AG04449 (cell line): ENCODE measurements around the gene SLC25A4.
A peak's percentile ranks its signal among the peaks of the same experiment; 100 is the strongest.

Source experiments
- CTCF ChIA-PET: fragments of 350-600 bp; formaldehyde crosslinking; extraction: SDS; loops from one replicate; lab custom pipeline; 2021; ENCODE audit warnings: antibody characterized with exemption; lab: Yijun Ruan, JAX
- POLR2A ChIA-PET: fragments of 400-600, 350-600 bp; formaldehyde crosslinking; extraction: SDS; loops from one replicate; lab custom pipeline; 2020; ENCODE audit warnings: antibody characterized with exemption, inconsistent platforms; lab: Yijun Ruan, JAX
- DNase-seq: peaks from one replicate; pipeline ENCODE4 v3.0.0-alpha.2; 2010; ENCODE audit warnings: low read depth, low spot score
- H3K4me3 ChIP-seq: 2 replicates; pipeline ENCODE4 v1.5.1; 2011; ENCODE audit warnings: low read depth, mild to moderate bottlenecking, control low read depth, low read length
- TF ChIP-seq, protein P1 (sequence below): IDR thresholded peaks from one replicate; pipeline ENCODE4 v1.5.1; 2011; ENCODE audit warnings: mild to moderate bottlenecking, moderate library complexity, low read length, control low read depth, inconsistent platforms; ENCODE audit not compliant: insufficient read depth; ENCODE audit errors: missing control alignments

Gene SLC25A4

DNA sequence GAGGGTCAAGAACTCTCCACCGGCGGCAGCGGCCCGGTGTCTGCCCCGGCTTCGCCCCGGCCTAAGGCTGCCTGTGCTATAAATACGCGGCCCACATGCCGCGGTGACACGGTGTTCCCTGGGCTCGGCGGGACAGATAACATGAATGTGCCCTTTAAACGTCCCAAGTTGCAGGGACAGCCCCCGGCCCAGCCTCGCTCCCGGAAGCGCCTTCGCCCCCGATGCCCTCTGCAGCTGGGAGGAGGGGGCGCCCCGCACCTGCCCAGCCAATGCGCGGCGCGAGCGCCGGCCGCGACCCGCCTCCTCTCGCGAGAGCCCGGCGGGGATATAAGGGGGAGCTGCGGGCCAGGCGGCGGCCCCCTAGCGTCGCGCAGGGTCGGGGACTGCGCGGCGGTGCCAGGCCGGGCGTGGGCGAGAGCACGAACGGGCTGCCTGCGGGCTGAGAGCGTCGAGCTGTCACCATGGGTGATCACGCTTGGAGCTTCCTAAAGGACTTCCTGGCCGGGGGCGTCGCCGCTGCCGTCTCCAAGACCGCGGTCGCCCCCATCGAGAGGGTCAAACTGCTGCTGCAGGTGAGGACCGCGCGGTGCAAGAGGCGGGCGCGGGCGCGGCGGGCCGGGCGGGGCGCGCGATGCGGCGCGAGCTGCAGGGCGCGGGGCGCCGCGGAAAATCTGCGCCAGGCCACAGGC lies at the start of gene SLC25A4:
Gene SLC25A4 (plus strand): TSS at position 355 of the 689 bp plus-strand sequence. CDS start 107 bp downstream, at position 462.
- peak within 1 kb of the TSS; percentile 88 for H3K4me3 ChIP-seq
- CTCF ChIA-PET, result interaction anchor here (0.8 to 3.0 kb wide), 13 partner anchors 8 to 455 kb away, joined by 3 to 11 read pairs (median 4); no protein-coding TSS in a partner anchor
- TF ChIP-seq, protein P1, sequence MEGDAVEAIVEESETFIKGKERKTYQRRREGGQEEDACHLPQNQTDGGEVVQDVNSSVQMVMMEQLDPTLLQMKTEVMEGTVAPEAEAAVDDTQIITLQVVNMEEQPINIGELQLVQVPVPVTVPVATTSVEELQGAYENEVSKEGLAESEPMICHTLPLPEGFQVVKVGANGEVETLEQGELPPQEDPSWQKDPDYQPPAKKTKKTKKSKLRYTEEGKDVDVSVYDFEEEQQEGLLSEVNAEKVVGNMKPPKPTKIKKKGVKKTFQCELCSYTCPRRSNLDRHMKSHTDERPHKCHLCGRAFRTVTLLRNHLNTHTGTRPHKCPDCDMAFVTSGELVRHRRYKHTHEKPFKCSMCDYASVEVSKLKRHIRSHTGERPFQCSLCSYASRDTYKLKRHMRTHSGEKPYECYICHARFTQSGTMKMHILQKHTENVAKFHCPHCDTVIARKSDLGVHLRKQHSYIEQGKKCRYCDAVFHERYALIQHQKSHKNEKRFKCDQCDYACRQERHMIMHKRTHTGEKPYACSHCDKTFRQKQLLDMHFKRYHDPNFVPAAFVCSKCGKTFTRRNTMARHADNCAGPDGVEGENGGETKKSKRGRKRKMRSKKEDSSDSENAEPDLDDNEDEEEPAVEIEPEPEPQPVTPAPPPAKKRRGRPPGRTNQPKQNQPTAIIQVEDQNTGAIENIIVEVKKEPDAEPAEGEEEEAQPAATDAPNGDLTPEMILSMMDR, result peak; percentile 58
- DNase-seq, result no peak
- POLR2A ChIA-PET, result interaction anchor here (1.0 to 1.2 kb wide), 4 partner anchors 9 to 409 kb away, joined by 3 to 5 read pairs (median 4); partner anchors contain the start of gene CENPU

DNA sequence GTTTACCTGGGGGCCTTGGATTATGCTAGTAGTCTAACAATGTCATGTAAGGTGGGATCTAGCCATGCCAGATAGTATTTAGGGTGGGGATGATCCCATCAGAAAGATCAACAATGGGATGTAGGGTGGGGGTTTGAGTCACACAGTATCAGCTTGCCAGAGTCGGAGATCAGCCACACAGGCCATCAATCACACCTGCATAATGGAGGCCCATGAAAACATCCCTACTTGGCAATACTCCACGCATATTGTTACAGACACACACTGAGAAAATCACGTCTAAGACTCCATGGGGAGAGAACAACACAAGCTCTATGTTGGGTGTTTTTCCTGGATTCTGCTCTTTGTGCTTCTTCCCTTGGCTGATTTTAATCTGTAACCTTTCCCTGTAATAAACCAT lies 49.5 kb upstream of the SLC25A4 start:
- TF ChIP-seq, protein P1, result no peak
- CTCF ChIA-PET, result interaction anchor here (2.6 to 4.8 kb wide), 2 partner anchors 53 to 347 kb away, joined by 16 to 40 read pairs; no protein-coding TSS in a partner anchor
- no peak for DNase-seq
- POLR2A ChIA-PET, result no interaction called here
- no peak overlapping the region for H3K4me3 ChIP-seq

DNA sequence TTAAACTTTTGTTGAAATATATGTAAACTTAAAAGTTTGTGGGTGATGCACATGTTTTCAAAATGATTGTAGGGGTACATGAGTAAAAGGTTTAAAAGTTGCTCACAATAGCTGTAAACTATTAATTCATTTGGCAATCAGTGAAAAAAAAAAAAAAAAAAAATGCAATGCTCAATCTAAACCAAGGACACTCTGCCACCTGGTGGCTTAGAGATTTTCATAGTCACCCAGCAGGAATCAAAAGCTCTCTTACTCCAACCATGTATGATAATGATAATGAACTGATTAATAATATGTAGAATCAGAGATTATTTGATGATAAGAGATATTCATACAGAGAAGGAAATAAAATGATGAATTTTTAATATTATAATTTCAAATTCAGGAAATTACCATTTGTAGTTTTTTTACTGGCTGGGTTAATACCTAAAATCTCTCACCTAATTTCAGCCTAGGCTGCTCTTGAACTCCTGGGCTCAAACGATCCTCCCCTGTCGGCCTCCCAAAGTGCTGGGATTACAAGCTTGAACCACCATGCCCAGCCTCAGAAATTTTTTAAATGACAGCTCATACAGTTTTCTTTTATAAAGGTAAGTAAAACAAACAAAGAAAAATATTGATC lies 46.9 kb upstream of the SLC25A4 start:
- DNase-seq, result no peak
- TF ChIP-seq, protein P1, result peak; percentile 38
- H3K4me3 ChIP-seq, result no peak overlapping the region
- CTCF ChIA-PET, result interaction anchor here (0.6 to 4.8 kb wide), 34 partner anchors 8 to 1154 kb away, joined by 3 to 54 read pairs (median 4); no protein-coding TSS in a partner anchor
- POLR2A ChIA-PET, result interaction anchor here (0.7 kb wide), 1 partner anchor 390 kb away, joined by 3 read pairs; no protein-coding TSS in a partner anchor

DNA sequence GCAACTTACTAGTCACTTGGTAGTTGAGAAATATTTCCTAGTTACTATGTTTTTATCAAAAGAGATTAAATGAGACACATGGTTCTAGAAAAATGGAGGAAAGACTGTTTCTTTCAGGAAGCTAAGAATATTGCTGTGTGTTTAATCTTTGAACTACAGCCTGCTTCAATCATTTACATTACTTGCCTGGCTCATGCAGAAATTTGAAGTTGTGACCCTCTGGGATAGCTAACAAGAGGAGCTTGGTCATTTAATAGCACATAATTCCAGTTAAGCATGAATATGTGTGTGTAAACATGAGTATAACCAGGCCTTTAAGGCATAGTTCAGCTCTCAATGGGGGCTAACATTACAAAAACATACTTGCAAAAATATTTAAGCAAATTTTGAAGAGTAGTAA lies 44.6 kb upstream of the SLC25A4 start:
- TF ChIP-seq, protein P1, result no peak
- CTCF ChIA-PET, result interaction anchor here (0.6 to 4.8 kb wide), 9 partner anchors 9 to 407 kb away, joined by 3 to 54 read pairs (median 9); no protein-coding TSS in a partner anchor
- POLR2A ChIA-PET, result no interaction called here

DNA sequence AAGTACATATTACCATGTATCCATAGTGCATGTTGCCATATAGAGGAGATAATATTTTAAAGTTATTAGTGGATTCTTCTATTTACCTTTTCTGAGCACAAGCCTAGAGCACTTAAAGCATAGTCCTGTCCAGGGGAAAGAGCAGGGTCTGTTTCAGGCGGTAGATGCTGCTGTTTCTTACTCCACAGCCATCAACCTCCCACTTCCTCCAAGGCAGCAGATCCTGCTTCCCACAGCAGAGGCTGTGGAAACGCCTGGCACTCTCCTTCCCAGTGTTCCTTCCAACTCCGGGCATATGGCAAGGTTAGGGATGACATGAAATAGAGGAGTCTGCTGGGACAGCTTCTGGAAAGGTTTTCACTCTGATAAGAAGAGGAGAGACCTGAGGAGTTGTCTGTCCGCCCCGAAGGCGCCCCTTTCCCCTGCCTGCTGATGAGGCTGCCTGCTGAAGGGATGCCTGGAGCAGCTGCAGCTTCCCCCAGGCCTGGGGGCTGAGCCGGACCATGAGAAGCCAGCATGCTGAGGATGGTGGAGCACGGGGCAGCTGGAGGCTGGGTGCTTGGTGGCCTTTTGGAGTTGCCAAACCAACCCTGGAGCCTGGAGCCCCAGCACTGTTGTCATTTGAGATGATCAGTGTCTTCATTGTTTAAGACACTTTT lies 43.9 kb upstream of the SLC25A4 start:
- no peak overlapping the region for H3K4me3 ChIP-seq
- ChIA-PET POLR2A (no interaction called here), CTCF (interaction anchor here (1.5 to 4.5 kb wide), 5 partner anchors 9 to 353 kb away, joined by 3 to 54 read pairs (median 6); no protein-coding TSS in a partner anchor)
- TF ChIP-seq, protein P1, result no peak
- DNase-seq, result no peak

More for the DNA sequence above, 44.6 kb upstream of the SLC25A4 start:
- DNase-seq, result no peak
- no peak overlapping the region for H3K4me3 ChIP-seq
